Measurements from ENCODE around the gene SCMH1. TPM values are rescaled to one million over a fixed set of nuclear protein-coding genes. Genes with fewer than 3 reads are reported as not detected.

The SCMH1 gene
- total and polyA plus RNA-seq, 12 donors, result 29.3 to 62.5 (median 42.2) TPM

GRCh38 chr1:40985161-40985560 is 256.9 kb downstream of the SCMH1 start:
- peaks cover 47 to 82% of the 10 kb centered on the region in 2 donors for H3K4me1 ChIP-seq (replicated peaks in 1 of 2)
- no peak overlapping the region for H3K4me3 ChIP-seq
- H3K36me3 ChIP-seq (replicated peaks in 1 of 2), result peaks cover 0 to 12% of the 10 kb centered on the region in 2 donors
- H3K27me3 ChIP-seq, result no peaks in the 10 kb centered on the region
- intact Hi-C loops (cut with DNase I), result no loop called here
- H3K9me3 ChIP-seq (replicated peaks in 1 of 3), result no peaks in the 10 kb centered on the region
- DNase-seq, result no peak
- TF ChIP-seq POLR2A (IDR thresholded peaks at IDR 0.05) (no peak), CTCF (IDR thresholded peaks at IDR 0.05) (no peak)
- H3K27ac ChIP-seq, result peak overlapping the region in 4 of 5 donors; percentile 31 to 81 (median 38)
- 76 to 85% (median 82%) methylated on average over 5 of the region's 5 CpGs for WGBS, 4 donors

GRCh38 chr1:40984531-40984930 is 257.6 kb downstream of the SCMH1 start:
- TF ChIP-seq POLR2A (IDR thresholded peaks at IDR 0.05) (no peak), CTCF (IDR thresholded peaks at IDR 0.05) (no peak)
- no peaks in the 10 kb centered on the region for H3K9me3 ChIP-seq (replicated peaks in 1 of 3)
- H3K27ac ChIP-seq, result peak overlapping the region in 1 of 5 donors; percentile 81
- DNase-seq, result no peak
- H3K4me1 ChIP-seq (replicated peaks in 1 of 2), result peaks cover 47 to 82% of the 10 kb centered on the region in 2 donors
- intact Hi-C loops (cut with DNase I), result no loop called here
- no peaks in the 10 kb centered on the region for H3K27me3 ChIP-seq
- H3K36me3 ChIP-seq (replicated peaks in 1 of 2), result peaks cover 0 to 7% of the 10 kb centered on the region in 2 donors
- WGBS, 4 donors, result 71 to 83% (median 81%) methylated on average over 4 of the region's 4 CpGs
- no peak overlapping the region for H3K4me3 ChIP-seq

- Histone ChIP-seq H3K36me3 (replicated peaks in 1 of 2) (peaks cover 0 to 2% of the 10 kb centered on the region in 2 donors), H3K4me3 (no peak overlapping the region), H3K27me3 (no peaks in the 10 kb centered on the region), H3K9me3 (replicated peaks in 1 of 3) (no peaks in the 10 kb centered on the region), H3K4me1 (replicated peaks in 1 of 2) (peaks cover 47 to 85% of the 10 kb centered on the region in 2 donors), H3K27ac (peak overlapping the region in 1 of 5 donors; percentile 81)
- WGBS, 4 donors, result 86 to 94% (median 92%) methylated on average over 2 of the region's 2 CpGs
- intact Hi-C loops (cut with DNase I), result no loop called here
- TF ChIP-seq CTCF (IDR thresholded peaks at IDR 0.05) (no peak), POLR2A (IDR thresholded peaks at IDR 0.05) (no peak)
- DNase-seq, result no peak
Observed at GRCh38 chr1:40984066-40984465, 258.0 kb downstream of the SCMH1 start.

- no peaks in the 10 kb centered on the region for H3K36me3 ChIP-seq (replicated peaks in 1 of 2)
- H3K9me3 ChIP-seq (replicated peaks in 1 of 3), result no peaks in the 10 kb centered on the region
- whole genome bisulfite sequencing, 4 donors, result 85 to 94% (median 87%) methylated on average over 1 of the region's 1 CpG
- intact Hi-C loops (cut with DNase I), result no loop called here
- H3K27me3 ChIP-seq, result no peaks in the 10 kb centered on the region
- peak overlapping the region in 1 of 5 donors; percentile 81 for H3K27ac ChIP-seq
- DNase-seq, result no peak
- H3K4me1 ChIP-seq (replicated peaks in 1 of 2), result peaks cover 51 to 80% of the 10 kb centered on the region in 2 donors
- H3K4me3 ChIP-seq, result no peak overlapping the region
- TF ChIP-seq POLR2A (IDR thresholded peaks at IDR 0.05), result no peak
- no peak for TF ChIP-seq CTCF (IDR thresholded peaks at IDR 0.05)
Observed at GRCh38 chr1:40983286-40983685, 258.8 kb downstream of the SCMH1 start.
